Body of pancreas (tissue), 4 donors: ENCODE data around the gene TMCC2.

Source experiments
- POLR2A ChIP-seq, 3 donors: fragments of 450-650 bp; IDR thresholded peaks; one replicate each; pipeline ENCODE4 v1.6.1; 2016; ENCODE audit warnings: antibody characterized with exemption in 3 of 3, mild to moderate bottlenecking in 2 of 3
- TF ChIP-seq, protein P1 (sequence below), 7 experiments: fragments of 450-650 bp in 4 of 7; fragments of 200-600 bp in 3 of 7; sonication (generic) in 3 of 7; IDR thresholded peaks; one replicate each; pipeline ENCODE4 v1.5.1; 2016 to 2019; ENCODE audit warnings: antibody characterized with exemption in 7 of 7

DNA sequence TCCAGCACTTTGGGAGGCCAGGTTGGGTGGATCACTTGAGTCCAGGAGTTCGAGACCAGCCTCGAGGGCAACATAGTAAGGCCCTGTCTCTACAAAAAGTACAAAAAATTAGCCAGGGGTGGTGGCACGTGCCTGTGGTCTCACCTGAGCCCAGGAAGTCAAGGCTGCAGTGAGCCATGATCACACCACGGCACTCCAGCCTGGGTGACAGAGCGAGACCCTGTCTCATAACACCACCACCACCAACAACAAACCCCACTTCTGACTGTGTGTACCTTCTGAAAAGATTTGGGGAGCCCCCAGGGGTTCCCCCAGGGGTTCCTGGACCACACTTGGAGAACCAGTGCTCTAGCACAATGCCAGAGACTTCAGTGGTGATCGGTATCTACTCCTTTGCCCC is 63.9 kb downstream of the TMCC2 start:
- no peak for TF ChIP-seq POLR2A (IDR thresholded peaks at IDR 0.05)
- TF ChIP-seq, protein P1, sequence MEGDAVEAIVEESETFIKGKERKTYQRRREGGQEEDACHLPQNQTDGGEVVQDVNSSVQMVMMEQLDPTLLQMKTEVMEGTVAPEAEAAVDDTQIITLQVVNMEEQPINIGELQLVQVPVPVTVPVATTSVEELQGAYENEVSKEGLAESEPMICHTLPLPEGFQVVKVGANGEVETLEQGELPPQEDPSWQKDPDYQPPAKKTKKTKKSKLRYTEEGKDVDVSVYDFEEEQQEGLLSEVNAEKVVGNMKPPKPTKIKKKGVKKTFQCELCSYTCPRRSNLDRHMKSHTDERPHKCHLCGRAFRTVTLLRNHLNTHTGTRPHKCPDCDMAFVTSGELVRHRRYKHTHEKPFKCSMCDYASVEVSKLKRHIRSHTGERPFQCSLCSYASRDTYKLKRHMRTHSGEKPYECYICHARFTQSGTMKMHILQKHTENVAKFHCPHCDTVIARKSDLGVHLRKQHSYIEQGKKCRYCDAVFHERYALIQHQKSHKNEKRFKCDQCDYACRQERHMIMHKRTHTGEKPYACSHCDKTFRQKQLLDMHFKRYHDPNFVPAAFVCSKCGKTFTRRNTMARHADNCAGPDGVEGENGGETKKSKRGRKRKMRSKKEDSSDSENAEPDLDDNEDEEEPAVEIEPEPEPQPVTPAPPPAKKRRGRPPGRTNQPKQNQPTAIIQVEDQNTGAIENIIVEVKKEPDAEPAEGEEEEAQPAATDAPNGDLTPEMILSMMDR (IDR thresholded peaks at IDR 0.05) = no peak
